Measurements from ENCODE around the gene PLXNA2.

PLXNA2 gene

GRCh38 chr1:208133355-208133754, 110.8 kb downstream of the PLXNA2 start:
- no peak for DNase-seq

GRCh38 chr1:208132287-208132882, 111.8 kb downstream of the PLXNA2 start:
- DNase-seq = peak; percentile 67

GRCh38 chr1:208131621-208132286, 112.4 kb downstream of the PLXNA2 start:
- DNase-seq = no peak

GRCh38 chr1:208129487-208129886, 114.7 kb downstream of the PLXNA2 start:
- no peak for DNase-seq

- DNase-seq = no peak
Measured at GRCh38 chr1:208129060-208129459, 115.1 kb downstream of the PLXNA2 start.

GRCh38 chr1:208127792-208128529, 116.2 kb downstream of the PLXNA2 start:
- no peak for DNase-seq

GRCh38 chr1:208127284-208127683, 116.9 kb downstream of the PLXNA2 start:
- no peak for DNase-seq

GRCh38 chr1:208126108-208126507, 118.1 kb downstream of the PLXNA2 start:
- DNase-seq = no peak

GRCh38 chr1:208122612-208123358, 121.4 kb downstream of the PLXNA2 start:
- DNase-seq = no peak

- no peak for DNase-seq
Measured at GRCh38 chr1:208121813-208122364, 122.3 kb downstream of the PLXNA2 start.

GRCh38 chr1:208120431-208120790, 123.8 kb downstream of the PLXNA2 start:
- no peak for DNase-seq

GRCh38 chr1:208118841-208119606, 125.2 kb downstream of the PLXNA2 start:
- DNase-seq = no peak

- no peak for DNase-seq
Measured at GRCh38 chr1:208118306-208118705, 125.9 kb downstream of the PLXNA2 start.

- DNase-seq = no peak
Measured at GRCh38 chr1:208117826-208118225, 126.4 kb downstream of the PLXNA2 start.

- DNase-seq = no peak
Measured at GRCh38 chr1:208117409-208117808, 126.8 kb downstream of the PLXNA2 start.

GRCh38 chr1:208115924-208116640, 128.1 kb downstream of the PLXNA2 start:
- no peak for DNase-seq

GRCh38 chr1:208113011-208113410, 131.2 kb downstream of the PLXNA2 start:
- DNase-seq = no peak

GRCh38 chr1:208112401-208112800, 131.8 kb downstream of the PLXNA2 start:
- no peak for DNase-seq

GRCh38 chr1:208111646-208112190, 132.5 kb downstream of the PLXNA2 start:
- DNase-seq = no peak

- DNase-seq = no peak
Measured at GRCh38 chr1:208110296-208110695, 133.9 kb downstream of the PLXNA2 start.

GRCh38 chr1:208108646-208109330, 135.4 kb downstream of the PLXNA2 start:
- no peak for DNase-seq

Data from retina (tissue), 1 donor.